ENCODE results near the gene IL31RA.

Gene IL31RA

DNA sequence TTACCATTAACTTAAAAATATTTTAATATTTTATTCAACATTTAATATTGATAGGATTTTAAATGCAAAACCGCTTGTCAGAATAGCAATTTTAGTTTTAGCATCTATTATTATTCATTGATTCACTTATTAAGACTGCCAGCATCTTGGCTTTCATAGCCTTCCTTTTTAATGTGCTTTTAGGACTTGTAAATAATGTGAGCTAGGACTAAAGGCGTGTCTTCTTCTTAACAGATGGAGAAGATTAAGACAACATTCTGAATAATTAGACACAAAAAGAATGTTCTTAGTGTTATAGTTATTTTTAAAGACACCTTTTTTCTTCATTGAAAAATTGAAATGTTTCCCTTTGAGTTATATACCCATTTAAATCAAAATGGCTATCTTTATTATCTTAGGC, 6.9 kb downstream of the IL31RA start:
- in situ Hi-C loops (cut with HindIII; ENCODE audit: low sequenced_read_pairs), result no loop called here

DNA sequence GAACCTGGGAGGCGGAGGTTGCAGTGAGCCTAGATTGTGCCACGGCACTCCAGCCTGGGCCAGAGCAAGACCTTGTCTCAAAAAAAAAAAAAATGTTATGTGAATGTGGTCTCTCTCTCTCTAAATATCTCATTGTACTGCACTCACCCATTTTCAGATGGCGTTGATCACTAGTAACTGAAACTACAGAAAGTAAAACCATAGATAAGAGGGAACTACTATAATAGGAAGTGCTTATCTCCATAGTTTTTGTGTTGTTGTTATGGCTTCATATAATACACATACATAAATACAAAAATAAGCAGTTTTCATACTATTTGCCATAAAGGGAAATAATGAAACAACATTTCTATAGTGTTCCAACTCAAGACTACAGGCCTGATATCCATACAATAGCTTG, 9.1 kb downstream of the IL31RA start:
- in situ Hi-C loops (cut with HindIII; ENCODE audit: low sequenced_read_pairs), result no loop called here

DNA sequence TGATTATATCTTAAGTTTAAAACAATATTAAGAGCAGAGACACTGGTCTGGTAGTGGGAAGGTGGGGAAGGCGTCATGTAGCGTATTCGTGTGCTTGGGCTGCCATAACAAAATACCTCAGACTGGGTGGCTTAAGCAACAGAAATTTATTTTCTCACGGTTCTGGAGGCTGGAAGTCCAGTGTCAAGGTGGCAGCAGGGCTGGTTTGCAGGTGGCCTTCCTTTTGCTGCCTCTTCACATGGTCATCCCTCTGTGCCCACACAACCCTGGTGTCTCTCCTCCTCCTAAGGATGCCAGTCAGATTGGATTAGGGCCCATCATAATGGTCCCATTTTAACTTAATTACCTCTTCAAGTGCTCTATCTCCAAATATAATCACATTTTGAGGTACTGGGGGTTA, 9.6 kb downstream of the IL31RA start:
- in situ Hi-C loops (cut with HindIII; ENCODE audit: low sequenced_read_pairs), result no loop called here

DNA sequence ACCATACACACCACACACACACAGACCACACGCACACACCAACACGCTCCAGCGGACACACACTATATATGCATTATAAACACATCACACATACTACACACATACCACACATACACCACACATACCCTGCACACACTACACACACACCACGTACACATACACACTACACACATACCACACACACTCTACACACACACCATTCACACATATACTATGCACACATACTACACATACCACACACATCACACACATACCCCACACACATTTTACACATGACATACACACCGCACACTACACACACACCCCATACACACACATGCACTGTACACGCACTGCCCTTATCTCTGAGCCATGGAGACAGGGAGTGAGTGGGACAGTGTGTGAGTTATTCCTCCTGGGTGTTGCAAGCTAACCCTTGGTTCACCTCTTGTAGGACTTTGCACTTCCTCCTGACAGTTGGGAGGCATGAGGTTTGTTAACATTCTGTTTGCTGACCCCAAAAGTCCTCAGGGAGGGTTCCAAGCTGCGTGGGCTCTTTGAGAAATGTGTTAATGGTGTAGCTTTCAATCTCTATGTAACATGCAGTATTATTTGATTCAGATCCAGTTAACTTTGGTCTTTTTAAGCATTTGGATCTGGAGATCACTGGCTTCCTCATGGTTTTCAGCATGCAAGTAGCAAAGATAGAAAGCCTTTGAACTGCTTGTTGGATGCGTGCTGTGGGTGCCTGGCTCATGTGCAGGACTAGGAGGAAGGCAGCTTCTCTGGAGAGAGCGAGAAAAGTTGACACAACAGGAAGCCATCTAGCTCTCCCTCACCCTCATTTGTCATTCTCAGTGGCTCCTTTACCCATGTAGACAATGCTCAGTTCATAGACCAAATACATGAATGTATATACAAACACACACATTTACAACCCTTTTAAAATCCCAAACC, 13.7 kb downstream of the IL31RA start:
- in situ Hi-C loops (cut with HindIII; ENCODE audit: low sequenced_read_pairs), result no loop called here

DNA sequence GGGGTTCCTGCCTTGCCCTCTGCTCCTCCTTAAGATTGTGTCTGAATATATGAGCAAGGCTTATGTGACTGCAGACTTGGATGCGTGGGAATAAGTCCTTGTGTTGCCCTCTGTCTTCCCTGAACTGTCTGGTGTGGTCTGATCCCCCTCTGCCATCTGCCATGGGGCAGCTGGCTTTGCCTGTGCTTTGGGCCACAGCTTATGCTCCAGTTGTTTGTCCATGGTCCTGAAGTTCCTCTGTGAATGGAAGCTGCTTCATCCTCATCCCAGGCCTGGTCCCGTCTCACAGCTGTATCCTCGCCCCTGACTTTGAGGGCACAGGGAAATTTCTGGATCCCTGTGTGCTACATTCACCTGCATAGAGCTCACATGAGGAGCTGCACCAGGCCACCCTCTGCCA, 14.7 kb downstream of the IL31RA start:
- in situ Hi-C loops (cut with HindIII; ENCODE audit: low sequenced_read_pairs), result no loop called here

DNA sequence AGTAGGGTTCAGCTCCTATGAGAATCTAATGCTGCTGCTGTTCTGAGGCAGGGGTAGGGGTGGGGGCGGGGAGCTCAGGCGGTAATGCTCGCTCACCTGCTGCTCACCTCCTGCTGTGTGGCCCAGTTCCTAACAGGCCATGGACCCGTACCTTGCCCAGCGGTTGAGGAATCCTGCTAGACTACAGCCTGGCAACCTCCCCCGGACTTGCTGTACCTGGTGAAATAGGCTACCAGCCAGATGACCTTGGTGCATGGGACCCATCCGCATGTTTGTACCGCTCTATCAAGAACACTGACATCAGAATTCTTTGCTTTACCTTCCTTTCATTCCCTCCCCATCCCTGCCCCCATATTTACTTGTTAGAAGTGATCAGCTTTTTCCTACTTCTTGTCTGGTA, 15.3 kb downstream of the IL31RA start:
- in situ Hi-C loops (cut with HindIII; ENCODE audit: low sequenced_read_pairs), result no loop called here

DNA sequence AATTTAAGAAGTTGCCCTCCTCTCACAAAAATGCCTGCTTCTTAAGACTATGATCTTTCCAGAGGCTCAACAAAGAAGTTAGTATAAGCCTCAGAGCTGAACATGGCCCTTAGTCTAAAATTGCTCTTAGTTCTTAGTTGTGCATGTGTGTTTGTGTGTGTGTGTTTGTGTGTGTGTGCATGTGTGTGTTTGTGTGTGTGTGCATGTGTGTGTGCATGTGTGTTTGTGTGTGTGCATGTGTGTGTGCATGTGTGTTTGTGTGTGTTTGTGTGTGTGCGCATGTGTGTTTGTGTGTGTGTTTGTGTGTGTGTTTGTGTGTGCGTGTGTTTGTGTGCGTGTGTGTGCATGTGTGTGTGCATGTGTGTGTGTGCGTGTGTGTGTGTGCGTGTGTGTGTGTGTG, 15.8 kb downstream of the IL31RA start:
- in situ Hi-C loops (cut with HindIII; ENCODE audit: low sequenced_read_pairs), result no loop called here

DNA sequence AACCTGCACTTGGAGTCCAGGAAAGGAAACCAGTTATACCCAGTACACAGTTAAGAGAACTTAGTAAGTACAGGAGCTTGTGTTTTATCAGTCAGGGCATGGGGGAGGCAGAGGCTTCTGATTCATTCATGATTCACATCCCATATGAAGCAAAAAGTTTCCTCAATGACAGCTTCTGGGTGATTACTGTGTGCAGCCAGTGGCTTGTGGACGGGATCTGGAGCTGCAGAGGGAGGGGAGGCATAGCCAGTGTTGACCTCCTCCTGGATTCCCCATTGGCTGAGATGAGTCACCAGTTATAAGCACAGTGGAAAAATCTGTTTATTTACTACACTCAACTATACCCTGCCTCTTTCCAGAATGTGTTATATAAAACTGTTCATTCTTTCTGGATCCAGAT, 17.7 kb downstream of the IL31RA start:
- in situ Hi-C loops (cut with HindIII; ENCODE audit: low sequenced_read_pairs), result no loop called here

DNA sequence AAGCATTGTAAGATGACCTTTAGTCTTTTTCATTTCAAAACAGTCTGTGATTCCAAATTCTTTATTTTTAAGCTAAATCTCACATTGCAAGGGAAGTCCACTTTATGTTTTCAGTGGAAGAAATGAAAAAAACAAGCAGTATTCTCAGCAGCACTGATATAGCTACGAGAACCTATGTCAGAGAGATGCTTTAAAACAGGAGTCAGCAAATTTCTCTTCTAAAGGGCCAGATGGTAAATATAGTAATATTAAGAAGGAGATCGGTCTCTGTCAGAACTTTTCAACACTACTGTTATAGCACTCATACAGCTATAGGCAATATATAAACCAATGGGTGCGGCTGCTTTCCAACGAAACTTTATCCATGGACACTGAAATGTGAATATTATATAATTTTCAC, 18.7 kb downstream of the IL31RA start:
- in situ Hi-C loops (cut with HindIII; ENCODE audit: low sequenced_read_pairs), result no loop called here

DNA sequence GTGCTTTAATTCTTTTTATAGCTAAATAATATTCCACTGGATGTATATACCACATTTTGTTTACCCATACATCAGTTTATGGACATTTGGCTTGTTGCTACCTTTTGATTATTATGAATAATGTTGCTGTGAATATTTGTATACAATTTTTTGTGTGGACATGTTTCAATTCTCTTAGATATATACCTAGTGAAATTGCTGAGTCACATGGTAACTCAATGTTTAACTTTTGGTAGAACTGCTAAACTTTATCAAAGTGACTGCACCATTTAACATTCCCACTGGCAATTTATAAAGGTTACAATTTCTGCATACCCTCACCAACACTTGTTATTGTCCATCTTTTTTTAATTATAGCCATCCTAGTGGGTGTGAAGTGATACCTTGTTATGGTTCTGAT, 22.1 kb downstream of the IL31RA start:
- in situ Hi-C loops (cut with HindIII; ENCODE audit: low sequenced_read_pairs), result no loop called here

DNA sequence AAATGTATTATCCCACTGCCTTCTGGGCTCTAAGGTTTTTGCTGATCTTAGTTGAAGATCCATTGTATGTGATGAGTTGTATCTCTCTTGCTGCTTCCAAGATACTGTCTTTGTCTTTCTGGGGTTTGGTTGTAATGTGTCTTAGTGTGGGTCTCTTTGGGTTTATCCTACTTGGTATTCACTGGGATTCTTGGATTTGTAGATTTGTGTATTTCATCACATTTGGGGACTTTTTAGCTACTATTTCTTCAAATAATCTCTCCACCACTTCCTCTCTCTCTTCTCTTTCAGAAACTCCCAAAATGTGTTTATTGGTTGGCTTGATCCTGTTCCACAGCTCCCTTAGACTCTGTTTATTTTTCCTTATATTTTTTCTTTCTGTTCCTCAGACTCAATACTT, 26.5 kb downstream of the IL31RA start:
- in situ Hi-C loops (cut with HindIII; ENCODE audit: low sequenced_read_pairs), result no loop called here

DNA sequence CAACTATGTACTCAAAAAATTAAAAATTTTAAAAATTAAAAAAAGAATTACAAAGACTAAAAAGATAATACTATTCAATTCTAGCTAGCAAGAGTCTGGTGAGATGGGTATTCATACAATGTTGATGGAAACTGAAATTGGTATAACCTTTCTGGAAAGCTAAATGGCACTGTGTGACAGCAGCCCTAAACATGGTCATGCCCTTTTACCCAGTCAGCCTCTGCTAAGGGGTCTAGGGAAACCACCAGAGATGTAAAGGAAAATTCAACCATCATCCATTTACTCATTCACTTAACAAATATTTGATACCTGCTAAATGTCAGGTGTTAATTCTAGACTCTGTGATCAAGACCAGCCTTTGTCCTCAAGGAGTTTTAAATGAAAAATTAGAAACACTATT, 29.3 kb downstream of the IL31RA start:
- in situ Hi-C loops (cut with HindIII; ENCODE audit: low sequenced_read_pairs), result no loop called here

DNA sequence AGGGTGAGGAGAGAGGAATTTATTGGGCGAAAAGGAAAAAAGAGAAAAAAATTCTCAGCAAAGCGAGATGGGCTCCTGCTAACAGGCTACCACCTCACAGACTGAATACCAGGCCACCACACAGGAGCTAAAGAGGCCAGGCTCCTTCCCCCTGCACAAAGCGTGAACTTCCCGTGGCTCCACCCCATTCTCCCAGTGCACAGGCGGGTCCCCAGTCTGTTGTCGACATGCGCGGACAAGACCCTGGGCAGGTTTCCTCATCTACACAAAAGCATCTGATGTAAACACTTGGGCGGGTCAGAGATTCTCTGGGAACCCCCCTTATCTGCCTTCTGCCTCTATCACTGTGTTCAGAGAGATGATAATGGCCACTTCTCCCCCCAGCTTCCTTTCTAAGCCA, 34.2 kb downstream of the IL31RA start:
- in situ Hi-C loops (cut with HindIII; ENCODE audit: low sequenced_read_pairs), result no loop called here

DNA sequence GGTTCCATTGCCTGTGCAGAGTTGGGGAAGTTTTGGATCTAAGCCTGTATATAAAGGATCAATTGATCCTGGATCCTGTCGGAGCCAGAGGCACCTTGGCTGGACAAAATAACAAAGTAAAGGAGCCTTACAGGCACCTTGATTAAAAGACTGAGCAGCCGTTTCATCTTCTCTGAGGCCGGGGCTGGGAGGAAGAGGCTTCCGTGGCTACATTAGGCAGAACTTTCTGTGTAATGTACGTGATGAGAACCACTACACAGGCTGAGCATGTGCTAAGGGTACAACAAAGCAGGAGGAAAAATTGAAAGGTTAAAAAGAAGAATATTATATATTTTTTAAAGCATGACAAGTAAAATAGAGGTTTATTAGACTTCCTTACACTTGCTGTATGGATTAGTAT, 37.0 kb downstream of the IL31RA start:
- in situ Hi-C loops (cut with HindIII; ENCODE audit: low sequenced_read_pairs), result no loop called here

DNA sequence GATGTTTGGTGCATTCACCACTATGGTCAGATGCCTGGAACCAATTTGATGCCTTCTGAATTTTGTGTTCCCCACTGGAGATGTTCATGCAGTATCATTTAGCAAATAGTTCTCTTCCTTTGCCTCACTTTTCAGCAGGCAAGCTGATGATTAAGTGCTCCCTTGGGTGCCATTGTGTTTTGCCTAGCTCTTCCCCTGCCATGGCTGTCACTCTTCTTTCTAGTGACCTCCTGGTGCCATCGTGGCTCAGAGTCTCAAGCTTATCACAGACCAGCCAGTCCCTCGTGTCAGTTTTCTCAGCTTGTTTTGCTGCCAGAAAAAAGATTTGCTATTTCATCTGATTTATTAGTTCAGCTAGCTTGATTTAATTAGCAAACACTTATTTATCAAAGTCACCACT, 41.3 kb downstream of the IL31RA start:
- in situ Hi-C loops (cut with HindIII; ENCODE audit: low sequenced_read_pairs), result no loop called here

DNA sequence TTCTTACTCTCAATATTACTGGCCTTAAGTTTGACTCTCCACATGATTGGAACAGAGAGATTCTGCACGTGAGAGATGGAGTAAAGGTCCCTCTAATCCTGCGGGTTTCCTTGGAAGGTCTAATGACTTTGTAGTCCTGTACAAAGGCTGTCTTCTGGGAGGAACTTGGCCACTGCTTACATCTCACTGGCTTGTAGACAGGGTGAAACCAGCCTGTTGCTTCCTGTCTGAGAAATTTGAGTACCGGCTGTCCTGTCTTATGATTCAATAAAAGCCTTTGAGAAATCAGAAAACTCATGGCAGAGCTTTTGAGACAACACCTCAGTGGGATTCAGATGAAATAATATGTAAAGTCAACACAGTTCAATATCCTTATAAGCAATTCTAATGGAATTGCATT, 43.0 kb downstream of the IL31RA start:
- in situ Hi-C loops (cut with HindIII; ENCODE audit: low sequenced_read_pairs), result no loop called here

DNA sequence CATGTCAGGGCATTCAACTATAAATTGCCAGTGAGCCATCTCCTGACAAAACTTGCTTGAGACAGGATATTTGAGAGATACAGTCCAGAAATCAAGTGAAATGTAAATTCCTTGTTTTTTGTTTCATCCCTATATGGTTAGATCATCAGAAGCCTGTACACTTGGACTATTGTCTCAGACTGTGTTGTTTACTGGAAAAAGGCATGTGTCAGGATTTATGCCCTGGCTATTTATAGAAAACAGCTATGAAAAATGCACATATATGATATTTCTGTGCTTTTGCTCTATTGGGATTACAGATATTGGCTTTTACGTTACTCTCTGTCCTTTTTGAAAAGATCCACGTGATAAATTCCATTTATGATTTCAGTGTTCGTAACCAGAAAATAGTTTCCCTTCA, 44.2 kb downstream of the IL31RA start:
- in situ Hi-C loops (cut with HindIII; ENCODE audit: low sequenced_read_pairs), result no loop called here

DNA sequence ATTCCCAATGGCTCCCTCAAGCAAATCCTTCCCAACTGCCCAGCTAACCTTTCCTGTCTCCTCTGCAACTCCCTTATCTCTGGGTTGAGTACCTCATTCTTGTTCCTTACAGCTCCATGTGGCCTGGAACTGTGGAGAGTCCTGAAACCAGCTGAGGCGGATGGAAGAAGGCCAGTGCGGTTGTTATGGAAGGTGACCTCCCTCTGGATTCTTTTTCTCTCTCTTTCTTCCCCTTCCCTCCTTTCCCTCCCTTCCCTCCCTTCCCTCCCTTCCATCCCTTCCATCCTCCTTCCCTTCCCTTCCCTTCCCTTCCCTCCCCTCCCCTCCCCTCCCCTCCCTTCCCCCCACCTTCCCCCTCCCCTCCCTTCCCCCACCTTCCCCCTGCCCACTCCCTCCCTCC, 45.1 kb downstream of the IL31RA start:
- in situ Hi-C loops (cut with HindIII; ENCODE audit: low sequenced_read_pairs), result no loop called here

DNA sequence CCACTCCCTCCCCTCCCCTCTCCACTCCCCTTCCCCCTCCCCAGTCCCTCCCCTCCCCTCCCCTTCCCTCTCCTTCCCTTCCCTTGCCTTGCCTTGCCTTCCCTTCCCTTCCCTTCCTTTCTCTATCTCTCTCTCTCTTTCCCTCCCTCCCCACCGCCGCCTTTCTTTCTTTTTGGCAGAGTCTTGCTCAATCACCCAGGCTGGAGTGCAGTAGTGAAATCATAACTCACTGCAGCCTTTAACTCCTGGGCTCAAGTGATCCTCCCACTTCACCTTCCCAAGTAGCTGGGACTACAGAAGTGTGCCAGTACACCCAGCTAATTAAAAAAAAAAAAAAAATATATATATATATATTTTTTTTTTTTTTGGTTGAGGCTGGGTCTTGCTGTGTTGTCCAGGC, 45.5 kb downstream of the IL31RA start:
- in situ Hi-C loops (cut with HindIII; ENCODE audit: low sequenced_read_pairs), result no loop called here

DNA sequence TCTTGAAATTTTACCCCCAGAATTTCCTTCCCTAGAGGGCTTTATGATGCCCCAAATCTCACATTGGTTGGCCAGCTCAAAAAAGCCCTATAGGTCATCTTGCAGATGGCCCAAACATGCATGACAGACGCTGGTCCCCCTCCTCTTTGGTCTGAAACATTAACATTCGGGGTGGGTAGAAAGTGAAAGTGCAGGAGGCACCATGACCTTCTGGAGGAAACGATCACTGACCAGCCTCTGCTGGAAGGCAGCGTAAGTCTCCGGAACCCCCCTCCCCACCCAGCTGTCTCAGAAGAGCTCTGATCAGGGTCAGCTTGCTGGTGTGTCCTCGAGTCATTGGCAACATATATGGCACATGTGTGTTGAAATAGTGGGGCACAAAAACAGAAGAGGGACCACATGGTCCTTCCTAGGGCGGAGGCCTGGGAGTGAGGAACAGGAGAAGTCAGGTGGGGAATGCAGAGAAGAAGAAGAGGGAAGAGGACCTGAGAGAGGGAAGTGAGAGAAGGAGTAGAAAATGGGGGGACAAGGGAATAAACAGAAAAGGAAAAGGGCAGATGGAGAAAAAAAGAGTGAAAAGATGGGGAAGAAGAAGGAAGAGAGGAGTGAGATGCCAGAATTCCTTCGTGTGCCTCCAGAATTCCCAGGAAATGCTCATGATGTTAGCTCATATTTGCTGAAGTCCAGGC, 46.2 kb downstream of the IL31RA start:
- in situ Hi-C loops (cut with HindIII; ENCODE audit: low sequenced_read_pairs), result no loop called here

DNA sequence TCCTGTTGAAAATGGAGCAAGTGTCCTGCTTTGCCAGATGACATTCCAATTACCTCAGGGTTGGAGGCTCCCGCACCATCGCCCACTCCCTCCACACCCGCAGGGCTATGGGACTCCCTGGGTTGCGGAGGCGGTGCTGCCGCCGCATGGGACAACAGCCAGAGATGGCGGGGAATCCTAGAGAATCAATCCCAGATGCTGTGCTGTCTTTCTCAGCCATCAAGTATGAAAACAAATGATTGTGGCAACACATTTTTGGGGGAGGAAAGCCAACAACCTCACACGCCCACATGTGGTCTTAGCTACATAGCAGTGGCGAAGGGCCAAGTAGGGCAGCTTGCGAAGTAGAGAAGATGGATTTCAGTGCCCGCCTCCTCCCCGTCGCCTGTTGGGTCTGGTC, 46.7 kb downstream of the IL31RA start:
- in situ Hi-C loops (cut with HindIII; ENCODE audit: low sequenced_read_pairs), result no loop called here

DNA sequence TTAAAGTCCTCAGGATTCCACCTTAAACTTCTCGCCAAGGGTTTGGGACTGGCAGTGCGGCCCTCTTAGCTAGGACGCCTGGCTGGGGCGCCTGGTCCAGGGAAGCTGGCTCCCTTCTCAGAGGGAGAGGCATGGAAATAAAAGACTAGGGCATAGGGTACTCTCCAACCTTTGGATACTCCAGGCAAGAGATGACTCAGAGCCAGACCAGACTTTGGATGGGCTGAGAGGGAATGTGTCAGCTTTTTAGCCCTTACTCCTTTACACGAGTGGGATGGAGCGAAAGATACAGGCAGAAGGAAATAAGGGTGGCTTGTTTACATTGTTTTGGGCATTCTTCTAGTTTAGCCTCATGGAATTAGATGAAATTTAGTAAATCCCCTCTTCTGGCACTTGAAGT, 48.2 kb downstream of the IL31RA start:
- in situ Hi-C loops (cut with HindIII; ENCODE audit: low sequenced_read_pairs), result no loop called here
